ENCODE results near the gene CARD18.

- TF ChIP-seq CTCF (IDR thresholded peaks at IDR 0.05) (no peak), POLR2A (IDR thresholded peaks at IDR 0.05) (no peak)
These were observed 42.0 kb upstream of the CARD18 start for GRCh38 chr11:105181521-105181920.
